HG03045 (cell line): ENCODE results near the gene POMT2.
"Not testable (repeated sequence)": the region's sequence is repeated elsewhere in the genome, so short reads cannot be mapped to it uniquely, and the experiment has no call there.

Experiments used
- ATAC-seq: cut with Tn5 transposase; IDR thresholded peaks from one replicate; pipeline ENCODE4 v1.9.1; 2021; ENCODE audit warnings: mild to moderate bottlenecking, moderate library complexity; ENCODE audit not compliant: unreplicated experiment

The POMT2 gene

GRCh38 chr14:77303417-77304156 is 17.1 kb downstream of the POMT2 start:
- ATAC-seq = no peak

- no peak for ATAC-seq
Observed at GRCh38 chr14:77302926-77303325, 17.8 kb downstream of the POMT2 start.

DNA sequence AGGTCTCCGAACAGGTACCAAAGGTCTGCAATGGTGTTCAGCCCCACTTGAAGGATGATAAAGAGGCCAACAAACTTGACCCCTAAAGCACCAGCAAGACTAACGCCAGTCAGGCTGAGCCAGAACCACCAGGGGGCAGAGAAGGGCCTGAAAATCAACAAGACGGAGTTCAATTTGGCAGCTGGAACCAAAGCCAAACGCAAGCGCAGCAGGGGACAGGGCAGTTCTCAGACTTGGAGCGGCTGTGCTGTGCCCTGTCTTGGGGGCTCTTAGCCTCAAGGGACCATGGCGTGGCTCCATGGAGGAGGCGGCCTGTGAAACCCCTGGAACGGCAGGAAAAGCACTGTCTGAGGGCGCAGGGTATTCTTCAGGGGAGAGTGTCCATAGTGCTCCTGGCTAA is 19.6 kb downstream of the POMT2 start:
- no peak for ATAC-seq

- ATAC-seq = no peak
Observed at GRCh38 chr14:77299771-77300170, 20.9 kb downstream of the POMT2 start.

- ATAC-seq = no peak
Observed at GRCh38 chr14:77296906-77297305, 23.8 kb downstream of the POMT2 start.

- ATAC-seq = no peak
Observed at GRCh38 chr14:77296155-77296554, 24.5 kb downstream of the POMT2 start.

DNA sequence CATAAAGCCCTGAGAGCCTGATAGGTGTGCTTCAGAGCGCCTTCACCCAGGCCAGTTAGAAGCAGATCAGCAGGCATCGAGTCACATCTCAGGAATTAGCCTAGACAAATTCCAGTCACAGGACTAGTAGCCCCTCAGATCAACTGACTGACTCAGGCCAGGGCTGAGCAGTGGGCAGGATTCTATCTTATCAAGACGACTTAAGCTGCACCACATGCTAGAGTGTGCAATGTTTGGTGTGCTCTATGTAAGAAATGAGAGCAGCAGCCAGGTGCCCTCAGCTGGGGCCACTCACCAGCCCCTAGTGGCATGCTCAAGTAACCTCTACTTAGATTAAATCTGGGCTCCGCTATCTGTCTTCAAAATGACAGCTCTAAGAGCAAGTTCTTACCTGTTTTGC is 30.0 kb downstream of the POMT2 start:
- no peak for ATAC-seq

DNA sequence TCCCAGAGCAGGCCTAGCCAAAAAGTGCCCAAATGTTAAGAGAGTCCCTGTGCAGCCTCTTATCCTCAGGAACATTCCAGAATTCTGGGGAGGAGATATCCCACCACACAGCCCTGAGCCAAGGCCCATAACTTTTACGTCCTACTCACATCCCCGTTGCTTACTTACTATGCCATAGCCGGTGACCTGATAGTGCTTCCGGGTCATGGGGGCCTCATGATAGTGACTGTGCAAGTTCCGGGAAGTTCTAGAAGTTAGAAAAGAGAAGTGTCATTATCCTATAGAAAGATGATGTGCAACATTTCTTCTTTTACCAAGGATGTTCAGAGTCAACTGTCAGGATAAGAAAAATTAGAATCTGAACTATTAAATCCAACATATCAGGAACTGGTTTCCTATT is 34.1 kb downstream of the POMT2 start:
- no peak for ATAC-seq

- ATAC-seq = no peak
Observed at GRCh38 chr14:77284466-77284865, 36.2 kb downstream of the POMT2 start.

DNA sequence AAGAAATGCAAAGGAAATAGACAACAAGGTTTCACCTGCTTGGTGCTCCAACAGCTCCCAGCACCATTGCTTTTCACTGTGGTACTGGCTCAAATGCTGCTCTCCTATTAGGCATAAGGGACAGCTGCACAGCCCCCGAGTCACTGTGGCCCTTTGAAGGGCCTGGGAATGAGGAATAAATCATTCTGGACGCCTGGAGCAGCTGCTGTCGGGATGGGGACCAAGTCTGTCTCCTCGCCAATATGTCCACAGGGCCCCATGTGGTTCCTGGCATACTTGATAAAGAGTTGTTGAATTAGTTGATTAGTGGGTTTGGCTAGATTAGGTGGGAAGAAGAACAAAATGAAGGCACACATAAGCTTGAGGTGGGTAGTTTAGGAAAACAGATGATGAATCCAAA is 36.6 kb downstream of the POMT2 start:
- no peak for ATAC-seq

- ATAC-seq = no peak
Observed at GRCh38 chr14:77281852-77282410, 38.8 kb downstream of the POMT2 start.

- ATAC-seq = not testable (repeated sequence)
Observed at GRCh38 chr14:77280921-77281320, 39.8 kb downstream of the POMT2 start.

DNA sequence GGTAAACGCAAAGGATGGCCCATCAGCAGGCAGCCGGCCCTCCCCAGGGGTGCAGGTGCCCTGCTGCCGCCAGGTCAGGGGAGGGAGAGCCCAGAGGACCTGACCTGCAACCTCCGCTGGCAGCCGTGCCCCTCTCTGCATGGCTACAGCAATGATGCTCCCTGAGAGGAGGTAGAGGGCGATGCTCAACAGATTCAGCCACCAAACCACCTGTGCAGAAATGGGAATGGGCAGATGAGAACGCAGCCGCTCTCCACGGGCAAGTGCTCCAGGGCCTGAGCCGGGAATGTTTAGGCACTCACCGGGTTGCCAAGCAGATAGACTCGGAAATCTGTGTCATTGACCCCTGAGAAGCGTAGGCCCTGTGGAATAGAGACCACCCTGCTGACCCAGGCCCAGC is 41.0 kb downstream of the POMT2 start:
- ATAC-seq = no peak

GRCh38 chr14:77278461-77279230 is 42.0 kb downstream of the POMT2 start:
- no peak for ATAC-seq

DNA sequence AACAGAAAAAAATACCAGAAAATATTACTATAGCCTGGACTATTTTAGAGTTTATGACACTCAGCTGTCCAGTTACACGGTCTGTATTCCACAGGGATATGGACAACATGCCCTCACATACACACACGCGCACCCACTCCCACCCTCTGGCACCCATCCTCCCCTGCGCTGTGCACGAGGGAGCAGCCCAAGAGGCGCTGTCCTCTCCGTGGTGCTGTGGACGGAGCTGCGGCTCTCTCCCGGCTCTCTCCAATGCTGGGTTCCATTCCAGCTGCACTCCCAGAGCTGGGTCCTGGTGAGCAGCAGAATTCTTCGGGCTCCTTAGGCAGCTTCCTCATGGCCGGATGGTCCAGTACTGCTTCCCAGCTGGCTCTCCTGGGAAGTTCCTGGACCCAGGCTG is 43.7 kb downstream of the POMT2 start:
- ATAC-seq = no peak

GRCh38 chr14:77276295-77276935 is 44.3 kb downstream of the POMT2 start:
- no peak for ATAC-seq

DNA sequence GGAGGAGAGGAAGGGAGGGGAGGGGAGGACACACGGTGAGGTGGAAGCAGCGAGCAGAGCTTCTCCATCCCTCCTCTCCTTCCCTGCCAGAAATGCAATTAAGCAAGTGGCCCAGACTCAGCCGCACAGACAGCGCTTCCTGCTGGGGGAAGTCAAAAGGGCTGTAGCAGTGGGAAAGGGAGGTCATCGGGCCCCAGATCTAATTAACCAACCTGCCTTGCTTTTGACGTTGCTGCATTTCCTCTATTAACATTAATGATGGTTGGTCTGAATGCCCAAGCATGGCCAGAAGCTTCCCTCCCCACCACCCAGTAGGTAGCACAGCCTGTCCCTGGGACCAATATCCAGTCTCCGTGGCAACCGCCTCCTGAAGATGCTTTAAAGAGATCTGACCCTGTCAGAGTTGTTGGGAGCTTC is 45.1 kb downstream of the POMT2 start:
- no peak for ATAC-seq

- ATAC-seq = no peak
Observed at GRCh38 chr14:77275041-77275580, 45.6 kb downstream of the POMT2 start.

- no peak for ATAC-seq
Observed at GRCh38 chr14:77273796-77274195, 46.9 kb downstream of the POMT2 start.

DNA sequence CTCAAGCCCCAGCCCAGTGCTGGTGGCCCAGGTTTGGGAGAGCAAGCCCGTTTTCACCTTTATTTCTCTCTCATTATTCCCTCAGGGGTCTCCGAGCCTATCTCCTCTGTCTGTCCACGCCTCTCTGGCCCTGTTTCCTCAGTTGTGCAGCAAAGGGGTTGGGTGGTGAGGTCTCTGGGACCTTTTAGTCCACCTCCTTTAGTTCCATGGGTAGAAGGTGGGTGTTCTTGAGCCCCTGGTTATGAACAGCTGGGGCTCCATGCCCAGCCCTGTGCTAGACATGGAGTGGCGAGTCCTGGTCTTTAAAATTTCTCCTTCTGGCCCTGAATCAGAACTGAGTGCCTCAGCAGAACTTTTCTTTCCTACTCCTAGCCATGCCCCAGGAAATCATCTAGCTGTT is 48.4 kb downstream of the POMT2 start:
- ATAC-seq = no peak

DNA sequence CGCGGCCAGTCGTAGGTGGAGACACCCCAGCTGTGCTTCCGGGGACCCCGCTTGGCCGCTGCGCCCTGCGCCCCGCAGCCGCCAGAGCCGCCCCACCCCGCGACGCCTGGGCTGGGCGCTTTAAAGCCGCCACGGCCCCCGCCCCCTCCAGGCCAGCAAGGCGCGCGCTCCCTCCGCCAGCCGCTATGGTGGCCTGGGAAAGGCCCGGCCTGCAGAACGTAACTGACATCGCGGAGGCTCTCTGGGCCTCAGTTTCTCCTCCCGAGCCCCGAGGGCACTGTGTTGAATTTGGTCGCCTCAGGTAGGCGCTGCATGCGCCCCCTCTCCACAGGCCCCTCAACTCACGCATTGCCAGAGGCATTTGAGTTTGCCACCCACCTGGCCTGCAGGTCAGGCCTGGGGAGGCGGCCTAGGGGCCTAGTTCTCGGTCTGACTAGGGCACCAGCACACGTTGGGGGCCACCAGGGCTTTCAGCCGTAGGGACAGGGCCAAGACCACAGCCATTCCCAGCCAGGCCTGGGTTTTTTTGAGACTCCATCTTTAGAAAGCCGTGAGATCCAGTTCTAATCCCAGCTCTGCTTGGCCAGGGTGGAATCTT is 49.5 kb downstream of the POMT2 start, which contains the start of gene NGB:
NGB (minus strand) TSS at position 94 of the 598 bp plus-strand sequence. CDS start 269 bp downstream, outside the sequence.
- no peak for ATAC-seq
